Activated effector memory CD4-positive, alpha-beta T cell treated with Interleukin-2 at 50 U/mL for 16 hours (primary cell): Measurements from ENCODE around the gene STXBP3.
"Not testable (repeated sequence)": the region's sequence is repeated elsewhere in the genome, so short reads cannot be mapped to it uniquely, and the experiment has no call there.

Experiments used
- DNase-seq: peaks from one replicate; pipeline ENCODE4 v3.0.0-alpha.2; 2020

Gene STXBP3

DNA sequence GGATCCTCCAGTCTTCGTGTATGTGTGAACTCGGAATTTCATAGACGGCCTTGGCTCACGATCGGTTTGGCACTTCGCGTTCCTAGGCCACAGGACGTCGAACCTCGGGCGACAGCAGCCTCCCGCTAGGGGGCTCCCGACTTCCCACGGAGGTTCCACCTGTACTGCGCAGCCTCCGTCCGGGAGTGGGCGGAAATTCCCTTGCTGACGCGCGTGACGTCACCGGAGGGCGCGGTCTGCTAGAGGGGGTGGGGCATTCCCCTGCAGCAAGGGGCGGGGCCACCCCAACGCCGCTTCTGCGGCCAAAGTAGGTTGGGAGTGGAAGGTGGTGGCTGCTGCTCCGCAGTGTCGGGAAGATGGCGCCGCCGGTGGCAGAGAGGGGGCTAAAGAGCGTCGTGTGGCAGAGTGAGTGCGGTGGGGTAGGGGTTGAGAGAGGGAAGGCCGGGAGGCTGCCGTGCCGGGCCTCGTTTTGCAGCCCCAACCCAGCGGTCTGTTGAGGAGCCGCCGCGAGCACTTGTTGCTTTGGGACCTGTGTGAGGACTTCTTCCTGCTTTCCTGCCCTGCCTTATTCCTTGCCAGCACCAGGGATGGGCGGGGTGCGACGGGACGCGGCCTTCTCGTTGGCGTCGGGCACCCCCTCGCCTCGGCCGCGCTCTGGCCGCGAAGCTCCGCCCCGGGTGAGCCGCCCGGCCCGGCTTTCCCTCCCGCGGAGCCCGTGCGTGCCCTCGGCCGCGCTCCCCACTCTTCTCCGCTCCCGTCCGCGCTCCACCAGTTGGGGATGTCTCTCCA is at the start of gene STXBP3:
Gene STXBP3, plus strand, starts transcription at position 293 of the 789 bp plus-strand sequence. Its CDS starts 64 bp downstream, at position 357.
- peak; percentile 99 for DNase-seq

DNA sequence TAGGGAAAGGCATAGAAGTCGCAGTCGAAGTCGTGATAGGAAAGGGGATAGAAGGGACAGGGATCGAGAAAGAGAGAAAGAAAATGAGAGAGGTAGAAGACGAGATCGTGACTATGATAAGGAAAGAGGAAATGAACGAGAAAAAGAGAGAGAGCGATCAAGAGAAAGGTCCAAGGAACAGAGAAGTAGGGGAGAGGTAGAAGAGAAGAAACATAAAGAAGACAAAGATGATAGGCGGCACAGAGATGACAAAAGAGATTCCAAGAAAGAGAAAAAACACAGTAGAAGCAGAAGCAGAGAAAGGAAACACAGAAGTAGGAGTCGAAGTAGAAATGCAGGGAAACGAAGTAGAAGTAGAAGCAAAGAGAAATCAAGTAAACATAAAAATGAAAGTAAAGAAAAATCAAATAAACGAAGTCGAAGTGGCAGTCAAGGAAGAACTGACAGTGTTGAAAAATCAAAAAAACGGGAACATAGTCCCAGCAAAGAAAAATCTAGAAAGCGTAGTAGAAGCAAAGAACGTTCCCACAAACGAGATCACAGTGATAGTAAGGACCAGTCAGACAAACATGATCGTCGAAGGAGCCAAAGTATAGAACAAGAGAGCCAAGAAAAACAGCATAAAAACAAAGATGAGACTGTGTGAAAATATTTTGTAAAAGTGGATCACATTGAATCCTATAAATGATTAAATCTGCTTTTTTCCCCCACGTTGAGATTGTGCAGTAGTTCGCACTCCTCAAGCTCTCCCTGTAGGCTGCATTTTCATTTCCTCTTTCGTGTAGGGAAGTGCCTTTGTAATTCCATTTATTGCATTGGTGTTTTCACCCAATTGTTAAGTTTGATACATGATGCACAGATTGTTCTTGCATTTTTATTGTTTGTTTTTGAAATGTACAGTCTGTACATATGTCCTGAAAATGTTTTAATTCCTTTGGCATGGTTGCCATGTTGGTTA is 46.8 kb upstream of the STXBP3 start:
- DNase-seq: no peak

DNA sequence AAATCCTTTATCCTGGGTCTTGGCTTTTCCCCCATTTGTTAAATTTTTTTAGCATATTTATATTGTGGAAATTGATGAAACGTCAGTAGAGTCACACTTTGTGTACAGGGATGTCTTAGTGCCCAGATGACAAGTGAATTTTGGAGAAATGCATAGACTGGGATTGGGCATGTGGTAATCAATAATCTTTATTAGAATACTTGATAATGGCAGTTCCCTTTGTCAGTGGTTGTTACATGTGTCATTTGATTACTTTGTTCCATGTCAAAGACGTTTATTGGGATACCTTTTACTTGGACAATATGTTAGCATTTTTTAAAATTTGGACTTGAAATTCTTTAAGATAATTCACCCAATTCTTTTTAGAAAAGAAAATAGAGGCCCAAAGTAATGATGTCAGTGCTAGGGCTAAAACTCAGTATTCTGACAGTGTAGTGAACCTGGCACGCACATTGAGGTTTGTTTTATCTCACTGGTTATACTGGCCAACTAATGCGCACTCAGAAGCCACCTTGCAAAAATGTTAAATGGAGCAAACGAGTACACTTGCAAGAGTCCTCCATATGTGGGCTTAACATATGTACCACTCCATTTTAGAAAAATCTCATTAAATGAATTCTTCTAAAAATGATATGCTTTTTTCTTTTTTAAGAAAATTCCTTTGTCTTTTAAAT is 45.2 kb upstream of the STXBP3 start:
- DNase-seq: no peak

GRCh38 chr1:108702109-108702508 is 44.4 kb upstream of the STXBP3 start:
- not testable (repeated sequence) for DNase-seq

- DNase-seq: no peak
These were observed 42.5 kb upstream of the STXBP3 start for GRCh38 chr1:108703939-108704338.

- DNase-seq: no peak
These were observed 42.0 kb upstream of the STXBP3 start for GRCh38 chr1:108704496-108704895.

DNA sequence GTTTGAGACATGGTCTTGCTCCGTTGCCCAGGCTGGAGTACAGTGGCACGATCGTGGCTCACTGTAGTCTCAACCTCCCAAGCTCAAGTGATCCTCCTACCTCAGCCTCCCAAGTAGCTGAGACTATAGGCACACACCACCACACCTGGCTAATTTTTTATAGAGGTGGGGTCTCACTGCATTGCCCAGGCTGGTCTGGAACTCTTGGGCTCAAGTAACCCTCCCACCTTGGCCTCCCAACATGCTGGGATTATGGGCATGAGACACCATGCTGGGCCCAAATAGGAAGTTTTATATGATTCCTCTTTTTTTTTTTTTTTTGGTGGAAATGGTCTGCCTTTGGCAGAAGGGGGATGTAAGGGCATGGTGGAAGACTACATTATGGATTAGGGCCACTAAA is 39.8 kb upstream of the STXBP3 start:
- no peak for DNase-seq

DNA sequence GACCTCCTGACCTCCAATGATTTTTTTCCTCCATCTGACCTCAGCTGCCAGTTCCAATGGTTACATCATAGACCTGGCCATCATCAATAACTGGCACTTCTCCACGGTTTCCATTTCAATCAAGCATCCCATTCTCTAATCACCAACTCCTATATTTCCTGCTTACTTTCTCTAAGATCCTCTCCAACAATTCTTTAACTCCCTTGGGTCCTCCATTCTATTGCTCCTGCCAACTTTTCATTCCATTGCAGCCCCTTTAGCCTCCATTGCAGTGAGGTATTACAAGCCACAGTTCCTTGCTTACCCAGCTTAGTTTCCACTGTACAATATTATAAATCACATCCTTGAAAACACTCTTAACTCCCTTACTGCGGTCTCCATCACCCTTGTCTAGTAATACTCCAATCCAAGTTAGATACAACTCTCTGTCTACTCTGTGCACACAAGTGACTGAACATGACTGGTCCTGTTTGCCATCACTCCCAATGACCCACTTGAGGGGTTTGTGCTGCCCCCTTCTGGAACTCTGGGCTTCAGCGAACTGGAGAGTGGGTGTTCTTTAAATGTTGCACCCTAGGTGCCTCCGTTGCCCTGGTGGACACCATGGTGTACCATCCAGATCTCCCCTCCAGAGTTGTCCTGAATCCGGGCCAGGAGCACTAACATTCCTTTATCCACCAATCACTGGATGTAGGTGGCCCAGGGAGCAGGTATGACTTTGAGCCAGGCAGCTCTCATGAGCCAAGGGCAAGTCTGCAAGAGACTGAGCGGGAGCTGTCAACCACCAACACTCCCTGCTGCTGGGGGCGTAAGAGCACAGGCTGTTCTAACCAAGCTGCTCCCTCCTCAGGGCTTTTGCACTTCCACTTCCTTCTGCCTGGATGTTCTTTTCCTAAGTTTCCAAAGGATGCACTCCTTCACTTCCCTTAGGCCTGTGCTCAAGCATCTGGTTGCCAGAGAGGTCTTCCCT is 37.5 kb upstream of the STXBP3 start:
- DNase-seq: peak; percentile 64

GRCh38 chr1:108712606-108713150 is 33.8 kb upstream of the STXBP3 start, which contains the start of gene FNDC7:
FNDC7 (plus strand) TSS chr1:108712908; CDS start chr1:108712934, 26 bp downstream.
- no peak for DNase-seq

DNA sequence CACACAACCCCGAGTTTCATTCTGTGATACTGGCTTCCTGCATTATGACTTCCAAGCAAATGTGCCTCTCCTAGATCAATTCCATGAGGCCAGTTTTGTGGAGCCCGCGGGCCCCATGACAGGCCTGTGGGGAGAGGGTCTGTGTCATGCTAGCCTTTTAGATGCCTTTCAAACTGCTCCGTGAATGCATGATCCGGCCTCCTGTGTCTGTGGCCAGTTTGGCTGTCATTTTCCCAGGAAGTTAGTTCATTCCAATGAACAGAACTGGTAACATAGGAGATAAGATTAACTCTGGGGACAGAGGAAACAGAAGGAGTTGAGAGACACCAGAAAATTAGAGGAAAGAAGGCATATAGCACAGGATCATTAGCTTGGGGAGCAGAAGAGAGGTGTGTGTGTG is 30.5 kb upstream of the STXBP3 start:
- no peak for DNase-seq

DNA sequence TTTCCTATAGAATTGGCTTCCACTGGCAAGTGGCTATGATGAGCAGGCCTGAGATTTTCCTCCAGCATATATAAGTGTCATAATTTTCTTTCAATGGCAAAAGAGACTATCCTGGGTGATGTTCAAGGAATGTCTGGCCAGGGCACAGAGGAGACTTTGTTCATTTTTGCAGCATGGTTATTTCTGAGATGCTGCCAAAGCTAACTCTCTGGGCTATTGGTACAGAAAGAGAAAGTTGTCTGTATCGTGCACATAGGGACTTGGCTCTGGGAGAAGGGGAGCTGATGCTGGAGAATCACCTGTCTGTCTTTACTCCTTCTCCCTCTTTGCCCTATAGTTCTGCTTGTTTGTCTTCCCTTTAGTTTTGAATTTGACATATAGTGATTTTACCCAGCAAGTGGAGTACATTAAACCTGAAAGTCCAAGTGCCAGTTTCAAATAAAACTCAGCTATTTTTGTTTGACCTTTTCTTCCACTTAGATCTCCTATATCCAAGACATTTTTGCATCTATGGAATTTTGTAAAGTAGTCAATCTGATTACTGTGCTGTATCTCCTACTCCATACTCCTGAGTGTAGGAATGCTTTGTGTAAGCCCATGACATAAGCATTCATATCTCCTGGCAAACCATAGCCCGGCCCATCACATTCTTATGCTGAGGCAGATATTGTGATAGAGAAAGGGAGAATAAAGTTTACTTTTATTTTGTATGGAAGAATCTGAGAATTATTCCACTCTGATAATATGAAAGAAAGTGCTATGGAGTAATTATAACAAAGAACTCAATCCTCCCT is 29.8 kb upstream of the STXBP3 start:
- DNase-seq: no peak

GRCh38 chr1:108717774-108718316 is 28.6 kb upstream of the STXBP3 start:
- DNase-seq: no peak

DNA sequence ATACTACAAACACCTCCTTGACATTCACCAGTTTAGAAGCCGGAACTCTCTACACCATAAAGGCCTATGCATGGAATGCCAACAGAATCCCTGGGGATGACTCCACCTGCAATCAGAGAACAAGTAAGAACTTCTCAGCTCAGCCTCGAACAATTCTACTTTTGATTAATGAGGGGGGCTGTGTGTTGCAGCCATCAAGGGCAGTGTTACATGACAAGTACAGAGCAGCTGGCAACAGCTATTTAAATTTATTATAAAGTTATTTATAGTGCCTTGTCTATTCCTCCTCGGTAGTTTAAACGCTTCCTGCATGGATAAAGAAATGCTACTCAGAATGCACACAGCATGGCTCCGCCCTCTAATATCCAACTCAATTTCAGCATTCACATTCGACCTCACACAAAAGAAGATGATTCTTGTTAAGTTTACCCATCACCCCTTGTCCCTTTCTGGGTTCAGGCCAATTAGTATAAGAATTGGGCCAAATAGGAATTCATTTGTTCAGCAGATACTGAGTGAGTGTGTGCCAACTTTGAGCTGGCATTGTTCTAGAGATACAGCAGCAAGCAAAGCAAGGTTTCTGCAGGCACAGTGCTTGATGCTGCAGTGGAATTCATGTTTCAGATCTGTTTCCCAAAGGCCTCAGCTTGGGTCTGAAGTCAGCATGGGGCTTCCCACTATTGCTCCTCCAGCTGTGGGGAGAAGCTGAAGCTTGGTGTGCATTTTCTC is 27.4 kb upstream of the STXBP3 start:
- DNase-seq: no peak

DNA sequence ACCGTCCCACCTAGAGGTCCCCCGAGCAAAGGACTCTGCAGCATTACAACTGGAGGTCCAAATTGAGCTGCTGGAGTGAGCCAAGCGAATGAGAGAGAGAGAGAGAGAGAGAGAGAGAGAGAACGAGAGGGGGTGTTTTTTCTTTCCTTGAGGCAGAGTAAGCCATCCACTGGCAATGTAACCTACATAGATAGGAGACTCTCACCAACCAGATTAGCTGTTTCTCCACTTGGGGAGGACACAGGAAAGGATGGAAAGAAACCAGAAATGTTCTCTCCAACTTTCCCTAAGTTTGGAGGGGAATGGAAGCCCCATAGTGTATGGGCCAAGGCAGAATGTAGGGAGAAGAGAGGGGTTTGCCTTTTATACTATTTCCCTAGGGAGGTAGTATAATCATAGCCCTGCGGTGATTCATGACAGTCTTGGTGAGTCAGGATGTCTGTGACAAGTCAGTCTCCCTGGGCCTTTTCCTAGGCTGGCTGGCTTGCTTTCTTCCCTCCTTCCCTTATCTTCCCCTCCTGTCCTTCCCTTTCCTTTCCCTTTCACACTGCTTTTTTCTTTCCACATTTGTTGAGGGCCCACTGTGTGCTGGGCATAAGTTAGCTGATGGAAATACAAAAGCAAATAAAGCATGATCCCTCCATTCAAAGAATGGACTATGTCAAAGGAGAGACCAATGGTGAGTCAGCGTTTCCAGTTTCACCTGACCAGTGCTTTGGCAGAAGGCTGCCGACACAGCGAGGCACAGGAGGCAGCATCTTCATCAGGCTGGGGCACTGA is 26.6 kb upstream of the STXBP3 start:
- DNase-seq: no peak

DNA sequence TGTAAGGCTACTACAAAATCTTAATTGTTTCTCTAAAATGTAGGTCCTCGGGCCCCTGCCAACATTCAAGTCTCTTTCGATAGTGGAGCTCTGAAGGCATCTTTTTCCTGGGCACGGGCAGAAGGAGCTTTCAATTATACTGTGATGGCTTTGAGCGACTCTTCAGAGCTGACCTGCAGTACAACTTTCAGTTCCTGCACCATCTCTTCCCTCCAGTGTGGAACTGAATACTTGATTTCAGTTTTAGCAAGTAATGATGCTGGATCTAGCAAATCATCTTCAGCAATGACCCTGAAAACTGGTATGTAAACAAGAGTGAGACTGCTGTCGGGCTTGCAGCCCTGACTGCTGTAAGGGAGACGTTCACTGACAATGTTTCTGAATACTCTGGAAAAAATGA is 24.2 kb upstream of the STXBP3 start:
- DNase-seq: no peak

DNA sequence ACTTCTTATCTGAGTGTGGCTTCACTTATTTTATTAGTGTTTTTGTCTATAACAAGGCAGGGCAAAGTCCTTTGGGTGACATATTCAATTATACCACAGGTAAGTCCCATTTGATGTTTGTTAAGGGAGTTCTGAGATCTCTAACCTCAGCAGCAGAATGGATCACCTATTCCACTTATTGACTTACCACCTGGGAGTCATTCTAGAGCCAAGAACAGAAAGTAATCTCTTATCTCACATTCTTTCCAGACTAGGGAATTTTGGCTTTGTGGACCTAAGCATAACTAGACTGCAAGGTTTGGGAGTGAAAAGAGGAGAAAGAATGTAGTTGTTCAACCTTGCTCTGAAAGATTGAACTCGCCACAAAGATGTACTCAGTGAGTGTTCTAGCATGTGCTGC is 20.6 kb upstream of the STXBP3 start:
- no peak for DNase-seq

DNA sequence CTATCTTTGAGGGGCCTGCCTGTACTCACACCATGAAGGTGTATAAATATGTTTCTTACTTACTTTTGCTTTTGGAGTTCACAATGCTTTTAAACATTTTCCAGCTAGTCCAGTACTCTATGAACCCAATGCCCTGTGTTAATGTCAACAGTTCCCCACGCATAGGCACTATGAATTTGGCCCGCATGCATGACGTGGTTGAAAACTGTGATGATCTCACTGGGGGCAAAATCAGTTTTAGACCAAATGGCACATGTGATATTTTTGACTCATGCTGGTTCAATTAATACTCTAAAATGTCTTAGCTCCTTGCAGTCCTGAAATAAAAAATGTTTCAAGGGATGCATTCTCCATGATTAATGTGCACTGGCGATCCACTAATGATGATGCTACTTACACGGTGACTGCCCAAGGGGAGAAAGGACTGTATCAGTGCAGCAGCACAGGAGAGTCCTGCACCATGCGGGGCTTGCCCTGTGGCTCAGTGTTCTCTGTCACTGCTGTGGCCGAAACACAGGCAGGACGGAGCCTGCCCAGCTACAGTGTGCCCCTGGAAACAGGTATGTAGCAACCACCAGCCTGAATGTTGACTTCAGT is 18.0 kb upstream of the STXBP3 start:
- no peak for DNase-seq

DNA sequence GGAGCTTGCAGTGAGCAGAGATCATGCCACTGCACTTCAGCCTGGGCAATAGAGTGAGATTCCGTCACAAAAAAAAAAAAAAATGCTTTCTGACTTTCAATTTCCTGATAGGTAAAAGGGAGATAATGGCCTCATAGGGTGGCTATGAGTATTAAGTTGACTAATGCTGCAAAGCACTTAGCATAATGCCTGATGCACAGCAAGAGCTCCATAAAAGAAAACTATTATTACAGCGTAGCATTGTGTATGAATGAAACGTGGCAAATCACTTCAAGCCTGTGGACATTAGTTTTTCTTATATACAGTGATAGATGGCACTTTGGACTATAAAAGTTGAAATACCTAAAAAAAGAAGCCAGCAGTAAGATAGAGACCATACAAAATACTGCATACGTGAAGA is 17.0 kb upstream of the STXBP3 start:
- no peak for DNase-seq

- no peak for DNase-seq
These were observed 14.1 kb upstream of the STXBP3 start for GRCh38 chr1:108732398-108732797.
